A549 (cell line): ENCODE results near the gene CRISP2. TPM values are rescaled to one million over a fixed set of nuclear protein-coding genes. Genes with fewer than 3 reads are reported as not detected.

ENCODE experiments used
- ATAC-seq, 2 experiments: fragments of 200-7000 bp in 1 of 2; fragments of >200 bp in 1 of 2; cut with Nextera tagmentation in 1 of 2; cut with Tn5 transposase in 1 of 2; 3 replicates each; pipeline versions ENCODE4 v1.8.0 to v1.9.1; 2018 to 2020; ENCODE audit warnings: mild to moderate bottlenecking in 1 of 2, moderate library complexity in 1 of 2
- CTCF ChIA-PET: fragments of 300-600 bp; sonication (Branson Sonifier 250); formaldehyde crosslinking; extraction: SDS; loops from one replicate; lab custom pipeline; 2021; ENCODE audit warnings: antibody characterized with exemption, inconsistent platforms; lab: Yijun Ruan, JAX
- POLR2A ChIA-PET: fragments of 350-600 bp; formaldehyde crosslinking; extraction: SDS; loops from one replicate; lab custom pipeline; 2021; ENCODE audit warnings: antibody characterized with exemption, inconsistent platforms; lab: Yijun Ruan, JAX
- DNase-seq, 2 experiments: peaks; one replicate each; pipeline versions ENCODE4 v3.0.0 to v3.0.0-alpha.2; 2011 to 2016; ENCODE audit warnings: low read depth in 1 of 2, low spot score in 1 of 2
- FAIRE-seq: peaks from 2 replicates; lab custom pipeline; 2011; peaks lifted over from hg19 to GRCh38; lab: Jason Lieb, UNC
- H3K27ac ChIP-seq, 2 experiments: fragments of >200 bp; sonication (Bioruptor Twin); formaldehyde crosslinking; 3 replicates each; pipeline ENCODE4 v1.5.1; 2016 to 2017
- H3K4me1 ChIP-seq: fragments of >200 bp; sonication (Bioruptor Twin); formaldehyde crosslinking; 3 replicates; pipeline ENCODE4 v1.6.1; 2016
- H3K4me2 ChIP-seq: fragments of >200 bp; sonication (Bioruptor Twin); formaldehyde crosslinking; 3 replicates; pipeline ENCODE4 v1.6.1; 2016
- H3K4me3 ChIP-seq: fragments of >200 bp; sonication (Bioruptor Twin); formaldehyde crosslinking; 3 replicates; pipeline ENCODE4 v1.5.1; 2016
- H3K9me3 ChIP-seq: fragments of >200 bp; sonication (Bioruptor Twin); formaldehyde crosslinking; 3 replicates; pipeline ENCODE4 v1.6.1; 2016
- CHD4 ChIP-seq: fragments of 200-600 bp; sonication (generic); IDR thresholded peaks from 2 replicates; pipeline ENCODE4 v1.6.1; 2016; ENCODE audit warnings: antibody characterized with exemption, mild to moderate bottlenecking, borderline replicate concordance
- ELK1 ChIP-seq: fragments of 150-350 bp; IDR thresholded peaks from 2 replicates; pipeline ENCODE4 v1.6.1; 2014; ENCODE audit warnings: low read depth, mild to moderate bottlenecking, low read length
- HOXA7 ChIP-seq: fragments of 250-450 bp; sonication (Bioruptor Pico); IDR thresholded peaks from 2 replicates; pipeline ENCODE4 v1.5.0; 2020; ENCODE audit warnings: mild to moderate bottlenecking, moderate library complexity
- NR3C1 ChIP-seq: fragments of >200 bp; sonication (Bioruptor Twin); formaldehyde crosslinking; IDR thresholded peaks from 3 replicates; pipeline ENCODE4 v1.6.1; 2017
- POLR2AphosphoS2 ChIP-seq: conservative IDR thresholded peaks from 2 replicates; pipeline ENCODE4 v1.6.1; 2012; ENCODE audit warnings: low read length, improper control_type of control experiment, inconsistent platforms
- WGBS: methylation state at CpG from one replicate; pipeline ENCODE4 v1.1.6; 2017; ENCODE audit errors: missing lambda C conversion rate; 5-methylcytosine and 5-hydroxymethylcytosine counted together
- polyA plus RNA-seq, 4 experiments: library from polyadenylated mRNA; depleted of rRNA in 3 of 4; stranded (reverse); fragments of >200 nt; fragmentation: RNase III in 1 of 4; extraction: RNeasy Plus Mini Kit Qiagen cat#74134 plus additional on column Dnase treatment in 1 of 4; gene quantifications; 2 replicates in 3 of 4; 3 replicates in 1 of 4; pipeline ENCODE4 v1.2.3, GENCODE V29; 2011 to 2017

The CRISP2 gene
- polyA plus RNA-seq, 2 of the 4 experiments (the other 2 are of a cell fraction): not detected

GRCh38 chr6:49646130-49646824 is 67.1 kb downstream of the CRISP2 start (continued):
- TF ChIP-seq ELK1 (no peak), NR3C1 (no peak), HOXA7 (CRISPR knock-in tag) (no peak), POLR2AphosphoS2 (no peak)
- TF ChIP-seq, all 56 proteins: peak for 0

GRCh38 chr6:49645139-49645538 is 68.2 kb downstream of the CRISP2 start:
- CTCF ChIA-PET: no interaction called here
- Histone ChIP-seq H3K4me2 (no peak overlapping the region), H3K4me3 (no peak overlapping the region), H3K4me1 (no peaks in the 10 kb centered on the region), H3K27ac (no peak overlapping the region), H3K9me3 (no peaks in the 10 kb centered on the region)
- WGBS: 53% methylated on average over 3 of the region's 3 CpGs
- POLR2A ChIA-PET: no interaction called here
- FAIRE-seq: no peak
- TF ChIP-seq CHD4 (no peak), ELK1 (no peak)
- DNase-seq: no peak
- ATAC-seq: no peak

Other genes with a start within 250 kb of the CRISP2 start
- not detected in 2 replicates for gene GLYATL3, start 213.6 kb downstream of the CRISP2 start, polyA plus RNA-seq (2011; rRNA removed)
- not detected in 3 replicates for gene GLYATL3, start 213.6 kb downstream of the CRISP2 start, polyA plus RNA-seq (2017; fragmentation: RNase III; extraction: RNeasy Plus Mini Kit Qiagen cat#74134 plus additional on column Dnase treatment)
- gene C6orf141, start 162.9 kb downstream of the CRISP2 start, polyA plus RNA-seq (2011; rRNA removed): 20.5 and 24.9 TPM in 2 replicates
- gene C6orf141, start 162.9 kb downstream of the CRISP2 start, polyA plus RNA-seq (2017; fragmentation: RNase III; extraction: RNeasy Plus Mini Kit Qiagen cat#74134 plus additional on column Dnase treatment): 29.9 to 34.4 TPM (median 33.2 TPM) in 3 replicates
- 0.05 and 0.11 TPM in 2 replicates for gene RHAG, start 76.7 kb downstream of the CRISP2 start, polyA plus RNA-seq (2011; rRNA removed)
- gene RHAG, start 76.7 kb downstream of the CRISP2 start, polyA plus RNA-seq (2017; fragmentation: RNase III; extraction: RNeasy Plus Mini Kit Qiagen cat#74134 plus additional on column Dnase treatment): 0.10 TPM in 1 of 3 replicates, not detected in the others
- gene CRISP3, start 30.8 kb upstream of the CRISP2 start, polyA plus RNA-seq (2011; rRNA removed): 0.03 and 0.17 TPM in 2 replicates
- not detected in 3 replicates for gene CRISP3, start 30.8 kb upstream of the CRISP2 start, polyA plus RNA-seq (2017; fragmentation: RNase III; extraction: RNeasy Plus Mini Kit Qiagen cat#74134 plus additional on column Dnase treatment)
- not detected in 2 replicates for gene PGK2, start 73.7 kb upstream of the CRISP2 start, polyA plus RNA-seq (2011; rRNA removed)
- not detected in 3 replicates for gene PGK2, start 73.7 kb upstream of the CRISP2 start, polyA plus RNA-seq (2017; fragmentation: RNase III; extraction: RNeasy Plus Mini Kit Qiagen cat#74134 plus additional on column Dnase treatment)
- not detected in 2 replicates for gene CRISP1, start 153.0 kb upstream of the CRISP2 start, polyA plus RNA-seq (2011; rRNA removed)
- gene CRISP1, start 153.0 kb upstream of the CRISP2 start, polyA plus RNA-seq (2017; fragmentation: RNase III; extraction: RNeasy Plus Mini Kit Qiagen cat#74134 plus additional on column Dnase treatment): not detected in 3 replicates